ENCODE results near the gene PKIG. TPM values are rescaled to one million over a fixed set of nuclear protein-coding genes. Genes with fewer than 3 reads are reported as not detected.

The PKIG gene
- total RNA-seq, 1 donor from 2014 or later = 51.6 TPM

DNA sequence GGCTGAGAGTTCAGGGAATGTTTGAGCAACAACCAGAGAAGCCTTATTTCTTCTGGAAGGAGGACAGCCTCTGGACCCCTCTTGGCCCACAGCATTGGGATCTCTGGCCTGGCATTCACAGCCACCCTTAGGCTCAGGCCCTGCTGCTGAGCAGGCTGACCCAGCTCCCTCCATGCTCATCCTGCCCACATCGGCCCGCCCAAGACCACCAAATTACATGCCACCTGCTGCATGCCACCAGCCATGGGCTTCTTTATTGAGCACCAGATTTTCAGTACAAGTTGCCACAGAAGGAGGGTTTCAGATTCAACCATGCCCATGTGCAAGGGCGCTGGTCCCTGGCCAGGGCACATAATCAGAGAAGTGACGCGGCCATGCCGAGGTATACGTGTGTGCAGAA is 36.9 kb downstream of the PKIG start:
- Mint-ChIP-seq H3K27ac (no peak overlapping the region), H3K4me1 (no peaks in the 10 kb centered on the region), H3K27me3 (ENCODE audit: low read depth) (no peaks in the 10 kb centered on the region), H3K36me3 (peaks cover 64% of the 10 kb centered on the region), H3K4me3 (no peak overlapping the region), H3K9me3 (no peaks in the 10 kb centered on the region)
- no peak for DNase-seq (ENCODE audit: low spot score in 2 of 2, unreplicated experiment in 2 of 2)
- TF ChIP-seq, protein P1, sequence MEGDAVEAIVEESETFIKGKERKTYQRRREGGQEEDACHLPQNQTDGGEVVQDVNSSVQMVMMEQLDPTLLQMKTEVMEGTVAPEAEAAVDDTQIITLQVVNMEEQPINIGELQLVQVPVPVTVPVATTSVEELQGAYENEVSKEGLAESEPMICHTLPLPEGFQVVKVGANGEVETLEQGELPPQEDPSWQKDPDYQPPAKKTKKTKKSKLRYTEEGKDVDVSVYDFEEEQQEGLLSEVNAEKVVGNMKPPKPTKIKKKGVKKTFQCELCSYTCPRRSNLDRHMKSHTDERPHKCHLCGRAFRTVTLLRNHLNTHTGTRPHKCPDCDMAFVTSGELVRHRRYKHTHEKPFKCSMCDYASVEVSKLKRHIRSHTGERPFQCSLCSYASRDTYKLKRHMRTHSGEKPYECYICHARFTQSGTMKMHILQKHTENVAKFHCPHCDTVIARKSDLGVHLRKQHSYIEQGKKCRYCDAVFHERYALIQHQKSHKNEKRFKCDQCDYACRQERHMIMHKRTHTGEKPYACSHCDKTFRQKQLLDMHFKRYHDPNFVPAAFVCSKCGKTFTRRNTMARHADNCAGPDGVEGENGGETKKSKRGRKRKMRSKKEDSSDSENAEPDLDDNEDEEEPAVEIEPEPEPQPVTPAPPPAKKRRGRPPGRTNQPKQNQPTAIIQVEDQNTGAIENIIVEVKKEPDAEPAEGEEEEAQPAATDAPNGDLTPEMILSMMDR (IDR thresholded peaks at IDR 0.05; ENCODE audit: unreplicated experiment) = no peak

DNA sequence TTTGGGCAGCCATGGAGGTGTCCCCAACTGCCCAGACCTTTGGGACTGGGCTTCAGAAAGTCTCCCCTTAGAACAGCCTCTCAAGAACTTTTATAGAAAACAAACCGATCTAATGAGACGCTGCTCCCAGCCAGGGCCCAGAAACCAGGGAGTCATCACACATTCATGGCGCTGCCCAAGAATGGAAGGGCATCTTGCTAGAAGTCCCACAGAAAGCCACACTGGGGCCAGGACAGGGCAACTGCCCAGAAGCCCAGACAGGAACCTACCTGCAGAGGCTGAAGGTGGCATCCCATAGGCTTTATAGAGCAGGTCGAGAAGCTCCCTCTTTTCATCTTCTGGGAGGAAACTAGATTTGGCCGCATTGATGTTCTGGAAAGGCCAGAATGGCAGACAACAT is 37.7 kb downstream of the PKIG start:
- H3K9me3 Mint-ChIP-seq = no peaks in the 10 kb centered on the region
- TF ChIP-seq, protein P1 (IDR thresholded peaks at IDR 0.05; ENCODE audit: unreplicated experiment) = no peak
- no peak overlapping the region for H3K27ac Mint-ChIP-seq
- no peaks in the 10 kb centered on the region for H3K27me3 Mint-ChIP-seq (ENCODE audit: low read depth)
- no peaks in the 10 kb centered on the region for H3K4me1 Mint-ChIP-seq
- DNase-seq (ENCODE audit: low spot score in 2 of 2, unreplicated experiment in 2 of 2) = no peak
- H3K36me3 Mint-ChIP-seq = peaks cover 70% of the 10 kb centered on the region
- H3K4me3 Mint-ChIP-seq = no peak overlapping the region

DNA sequence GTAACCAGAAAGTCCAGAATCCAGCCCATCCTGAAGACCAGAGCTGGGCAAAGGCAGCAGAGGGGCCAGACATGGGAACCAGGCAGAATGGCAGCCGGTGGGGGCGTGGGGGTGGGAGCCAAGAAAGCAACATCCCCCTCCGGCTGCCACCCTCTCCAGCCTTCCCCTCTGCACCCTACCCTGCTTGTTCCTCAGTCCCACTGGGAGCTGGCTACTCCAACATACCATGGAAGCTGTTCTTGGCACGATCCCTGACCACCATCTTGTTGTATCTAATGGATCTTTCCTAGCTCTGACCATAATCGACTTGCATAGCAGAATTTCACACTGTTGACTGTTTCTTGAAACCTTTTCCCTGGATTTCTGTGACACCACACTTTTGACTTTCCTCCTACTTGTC is 38.9 kb downstream of the PKIG start:
- no peak for DNase-seq (ENCODE audit: low spot score in 2 of 2, unreplicated experiment in 2 of 2)
- no peak overlapping the region for H3K4me3 Mint-ChIP-seq
- H3K27me3 Mint-ChIP-seq (ENCODE audit: low read depth) = no peaks in the 10 kb centered on the region
- peaks cover 63% of the 10 kb centered on the region for H3K36me3 Mint-ChIP-seq
- no peaks in the 10 kb centered on the region for H3K9me3 Mint-ChIP-seq
- no peaks in the 10 kb centered on the region for H3K4me1 Mint-ChIP-seq
- no peak overlapping the region for H3K27ac Mint-ChIP-seq
- TF ChIP-seq, protein P1 (IDR thresholded peaks at IDR 0.05; ENCODE audit: unreplicated experiment) = no peak

DNA sequence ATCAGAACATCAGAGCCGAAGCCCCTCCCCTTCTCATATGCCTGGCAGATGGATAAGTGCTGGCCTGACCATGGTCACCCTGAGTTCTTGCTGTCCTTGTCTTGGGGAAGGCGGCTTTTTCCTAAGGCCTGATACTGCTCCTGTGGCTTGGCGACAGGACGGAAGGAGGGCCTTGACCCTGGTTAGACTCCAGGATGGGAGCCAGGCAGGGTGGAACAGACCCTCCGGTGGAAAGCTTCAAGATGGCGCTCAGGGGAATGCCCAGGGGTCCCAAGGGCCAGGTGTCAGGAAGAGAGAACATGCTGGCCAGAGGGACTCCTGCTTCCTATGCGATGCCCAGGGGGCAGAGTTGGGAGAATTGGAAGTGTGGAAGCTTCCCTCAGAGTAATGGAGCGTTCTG is 39.6 kb downstream of the PKIG start:
- no peaks in the 10 kb centered on the region for H3K27me3 Mint-ChIP-seq (ENCODE audit: low read depth)
- no peak overlapping the region for H3K4me3 Mint-ChIP-seq
- DNase-seq (ENCODE audit: low spot score in 2 of 2, unreplicated experiment in 2 of 2) = no peak
- H3K9me3 Mint-ChIP-seq = no peaks in the 10 kb centered on the region
- no peak overlapping the region for H3K27ac Mint-ChIP-seq
- no peaks in the 10 kb centered on the region for H3K4me1 Mint-ChIP-seq
- H3K36me3 Mint-ChIP-seq = peaks cover 62% of the 10 kb centered on the region
- TF ChIP-seq, protein P1 (IDR thresholded peaks at IDR 0.05; ENCODE audit: unreplicated experiment) = no peak

DNA sequence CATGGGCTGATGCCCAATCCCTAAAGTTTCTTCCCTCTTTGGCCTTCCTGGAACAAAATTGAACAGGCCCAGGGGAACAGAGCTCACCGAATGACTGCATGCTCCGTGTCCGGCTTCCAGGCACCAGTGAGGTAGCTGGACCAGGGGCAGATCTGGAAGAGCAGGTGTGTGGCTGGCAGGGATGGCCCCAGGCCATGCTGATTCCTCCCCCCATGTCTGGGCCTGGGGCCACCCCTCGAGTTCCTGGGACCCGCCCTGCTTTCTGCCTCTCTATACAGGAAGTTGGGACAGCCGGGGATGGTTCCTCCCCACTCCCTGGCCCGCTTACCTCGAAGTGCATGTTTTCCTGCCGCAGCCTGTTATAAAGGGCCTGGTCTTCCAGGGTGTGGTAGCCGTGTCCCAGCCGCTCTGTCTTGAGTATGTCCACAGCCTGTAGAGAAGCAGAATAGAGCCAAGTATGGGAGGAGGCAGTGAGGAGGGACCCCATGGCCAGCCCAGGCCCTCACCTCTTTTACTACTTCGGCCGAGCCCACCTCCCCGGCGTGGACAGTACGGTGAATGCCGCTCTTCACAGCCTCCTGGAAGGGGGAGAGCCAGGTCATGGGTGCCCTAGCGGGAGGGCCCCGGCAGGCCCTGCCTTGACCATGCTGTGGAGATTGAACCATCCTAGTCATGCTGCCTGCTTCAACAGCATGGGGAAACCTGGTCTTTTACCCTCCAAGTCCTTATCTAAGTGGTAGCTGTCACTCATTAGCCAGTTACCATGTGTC is 40.3 kb downstream of the PKIG start:
- H3K36me3 Mint-ChIP-seq = peaks cover 62% of the 10 kb centered on the region
- no peaks in the 10 kb centered on the region for H3K4me1 Mint-ChIP-seq
- no peaks in the 10 kb centered on the region for H3K27me3 Mint-ChIP-seq (ENCODE audit: low read depth)
- no peak for DNase-seq (ENCODE audit: low spot score in 2 of 2, unreplicated experiment in 2 of 2)
- no peak overlapping the region for H3K4me3 Mint-ChIP-seq
- TF ChIP-seq, protein P1 (IDR thresholded peaks at IDR 0.05; ENCODE audit: unreplicated experiment) = no peak
- H3K9me3 Mint-ChIP-seq = no peaks in the 10 kb centered on the region
- H3K27ac Mint-ChIP-seq = no peak overlapping the region

All from mesothelial cell of epicardium (in vitro differentiated cells).